GM18868 (cell line): ENCODE results near the gene ZIC4.

Experiments
- ATAC-seq: cut with Tn5 transposase; IDR thresholded peaks from one replicate; pipeline ENCODE4 v1.9.1; 2021; ENCODE audit warnings: mild to moderate bottlenecking, moderate library complexity; ENCODE audit not compliant: unreplicated experiment

Gene ZIC4

DNA sequence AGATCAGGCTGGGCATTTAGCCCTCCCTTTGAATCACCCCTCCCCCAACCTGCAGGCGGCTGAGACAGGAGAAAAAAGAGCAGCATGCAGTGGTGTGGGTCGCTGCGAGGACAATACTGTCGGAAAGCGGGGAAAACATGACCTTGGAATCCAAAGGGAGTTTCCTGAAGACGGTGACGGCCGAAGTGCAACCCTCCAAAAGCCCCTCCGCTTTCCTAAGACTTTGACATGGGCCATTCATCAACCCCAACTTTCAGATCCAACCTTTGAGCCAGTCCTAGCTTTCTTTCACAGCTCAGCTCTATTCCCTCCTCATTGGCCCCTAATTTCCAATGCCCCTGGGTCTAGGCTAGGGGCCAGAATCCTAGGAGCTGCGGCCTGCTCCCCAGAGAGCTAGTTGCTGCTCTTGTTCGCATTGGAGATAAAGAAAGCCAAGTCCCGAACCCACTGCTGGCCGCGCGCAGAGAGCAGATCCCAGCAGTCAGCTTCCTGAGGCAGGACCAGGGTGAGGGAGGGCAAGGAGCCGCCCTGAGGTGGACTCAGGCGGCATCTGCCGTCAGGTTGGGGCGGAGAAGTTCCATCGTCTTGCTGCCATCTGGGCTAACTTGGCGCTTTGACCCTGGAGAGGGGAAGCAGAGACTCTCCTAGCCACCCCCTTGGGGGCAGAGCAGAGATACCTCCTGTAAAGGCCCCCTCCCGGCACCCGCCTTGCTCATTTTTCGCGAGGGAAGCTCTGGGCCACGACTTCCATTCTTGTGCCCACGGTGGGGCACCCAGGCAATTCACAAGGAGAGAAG, 914 bp downstream of the ZIC4 start:
- ATAC-seq, result no peak

DNA sequence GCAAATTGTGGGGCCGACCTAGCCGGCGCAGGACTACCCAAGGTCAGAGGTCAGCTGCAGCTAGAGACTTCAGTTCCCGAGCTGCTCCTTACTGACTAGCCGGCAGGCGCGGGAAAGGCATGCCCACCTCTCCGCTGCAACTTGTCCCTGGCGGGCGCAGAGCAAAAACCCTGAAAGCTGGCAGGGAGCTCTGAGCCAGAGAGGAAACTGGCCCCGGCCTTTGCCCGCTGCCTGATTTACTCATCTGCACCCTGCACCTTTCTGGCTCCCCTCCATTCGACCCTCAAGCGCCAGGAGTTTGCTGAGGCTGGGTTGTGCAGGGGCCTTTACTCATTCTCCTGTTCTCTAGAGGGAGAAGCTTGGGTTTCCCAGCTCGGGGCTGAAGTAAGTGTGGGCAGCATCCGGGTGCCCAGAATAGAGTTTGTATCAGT, 1.5 kb downstream of the ZIC4 start:
- ATAC-seq, result no peak

GRCh38 chr3:147404000-147404799, 2.1 kb downstream of the ZIC4 start:
- no peak for ATAC-seq

DNA sequence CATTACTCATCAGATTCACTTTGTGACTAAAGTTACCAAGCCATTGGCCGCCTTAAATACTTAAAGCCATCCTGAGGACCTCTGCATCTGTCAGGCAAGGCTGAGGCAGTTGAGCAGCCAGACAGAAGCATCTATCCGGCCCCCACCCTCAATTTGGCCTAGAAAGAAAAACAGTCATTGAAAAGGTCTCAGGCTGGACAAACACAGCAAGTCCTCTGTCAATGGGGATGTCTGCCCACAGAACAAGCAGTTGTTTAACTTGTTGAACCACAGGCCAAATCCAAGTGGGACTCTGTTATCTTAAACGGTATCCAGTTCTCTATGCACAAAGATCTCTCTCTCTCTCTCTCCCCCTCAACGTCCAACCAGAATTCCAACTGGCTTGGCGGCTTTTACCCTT, 2.8 kb downstream of the ZIC4 start:
- ATAC-seq, result no peak

- ATAC-seq, result no peak
Observed at GRCh38 chr3:147402159-147402558, 4.2 kb downstream of the ZIC4 start.

- ATAC-seq, result no peak
Observed at GRCh38 chr3:147401421-147401820, 4.9 kb downstream of the ZIC4 start.

- no peak for ATAC-seq
Observed at GRCh38 chr3:147400999-147401398, 5.3 kb downstream of the ZIC4 start.

GRCh38 chr3:147400111-147400510, 6.2 kb downstream of the ZIC4 start:
- no peak for ATAC-seq

DNA sequence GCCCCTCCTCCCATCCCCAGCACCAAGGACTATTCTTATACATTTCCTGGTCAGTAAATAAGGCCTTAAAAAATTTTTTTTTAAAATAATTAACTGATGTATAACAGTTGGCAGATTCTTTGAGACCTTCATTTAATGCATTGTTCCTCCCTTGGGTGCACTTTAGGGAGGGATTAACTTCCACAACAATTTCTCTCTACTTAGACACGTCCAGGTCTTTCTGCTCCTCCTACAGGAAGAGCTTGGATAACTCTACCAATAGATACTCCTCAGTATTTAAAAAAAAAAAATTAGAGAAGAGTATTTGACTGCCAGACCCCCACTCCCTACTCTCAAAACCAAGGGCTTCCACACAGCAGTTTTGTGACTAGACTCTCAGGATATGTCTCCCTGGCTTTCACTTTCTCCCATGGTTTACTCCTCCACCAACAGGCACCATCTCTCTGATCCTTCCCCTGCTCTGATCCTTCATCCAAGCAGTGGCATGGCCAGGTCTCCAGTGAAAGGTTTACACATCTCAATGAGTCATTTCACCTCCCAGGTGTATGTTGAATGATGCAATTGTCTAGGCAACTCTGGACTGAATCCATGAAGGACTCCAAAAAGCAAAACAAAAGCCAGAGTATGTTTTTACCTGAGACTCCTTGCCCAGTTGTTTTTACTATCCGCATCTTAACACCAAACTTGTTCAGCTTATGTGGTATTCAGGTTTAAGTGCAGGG, 7.4 kb downstream of the ZIC4 start:
- no peak for ATAC-seq

DNA sequence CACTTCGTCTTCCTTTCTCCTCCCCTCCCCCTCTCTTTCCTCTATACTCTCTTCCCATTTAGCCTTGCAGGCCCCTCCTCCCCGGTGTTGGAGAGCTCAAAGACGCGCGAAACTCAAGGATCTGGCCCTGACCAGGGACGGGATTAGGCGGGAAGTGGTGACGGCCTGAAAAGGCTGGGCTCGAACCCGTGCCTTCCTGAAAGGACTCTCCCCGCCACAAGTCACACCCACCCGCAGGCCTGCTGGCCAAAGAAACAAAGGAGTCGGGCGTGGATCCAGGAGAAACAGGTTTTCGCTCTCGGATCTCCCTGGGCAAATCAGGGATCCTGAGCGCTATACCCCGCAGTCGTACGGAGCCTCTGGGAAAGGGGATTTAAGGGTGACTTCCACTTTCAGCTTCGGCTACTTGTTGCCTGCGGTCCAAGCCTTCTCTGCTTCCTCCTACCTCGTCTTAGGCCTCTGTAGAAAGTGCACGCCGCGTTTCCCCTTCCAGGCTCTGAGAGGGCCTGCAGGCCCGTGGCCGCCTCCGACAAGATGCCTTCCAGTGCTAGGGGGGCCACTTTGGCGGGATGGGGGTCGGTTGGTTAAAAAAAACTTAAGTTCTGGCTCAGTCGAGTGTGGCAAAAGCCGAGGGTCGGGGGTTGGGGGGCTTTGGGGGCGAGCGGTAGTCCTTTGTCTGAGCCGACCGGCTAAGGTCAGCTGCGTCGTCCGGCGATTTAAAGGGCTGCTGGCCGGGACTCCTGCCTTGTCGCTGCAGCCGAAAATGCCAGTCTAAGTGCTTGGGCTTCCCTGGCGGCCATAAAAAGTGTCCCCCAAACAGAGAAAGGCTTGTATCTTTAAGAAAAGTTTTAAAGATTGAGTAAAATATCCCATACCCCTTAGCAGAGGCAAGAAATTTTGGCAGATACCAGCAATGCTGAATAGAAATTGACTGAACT, 8.2 kb downstream of the ZIC4 start:
- no peak for ATAC-seq

GRCh38 chr3:147397155-147397874, 9.0 kb downstream of the ZIC4 start:
- no peak for ATAC-seq

- no peak for ATAC-seq
Observed at GRCh38 chr3:147396712-147397046, 9.7 kb downstream of the ZIC4 start.

- ATAC-seq, result no peak
Observed at GRCh38 chr3:147395899-147396711, 10.2 kb downstream of the ZIC4 start.

DNA sequence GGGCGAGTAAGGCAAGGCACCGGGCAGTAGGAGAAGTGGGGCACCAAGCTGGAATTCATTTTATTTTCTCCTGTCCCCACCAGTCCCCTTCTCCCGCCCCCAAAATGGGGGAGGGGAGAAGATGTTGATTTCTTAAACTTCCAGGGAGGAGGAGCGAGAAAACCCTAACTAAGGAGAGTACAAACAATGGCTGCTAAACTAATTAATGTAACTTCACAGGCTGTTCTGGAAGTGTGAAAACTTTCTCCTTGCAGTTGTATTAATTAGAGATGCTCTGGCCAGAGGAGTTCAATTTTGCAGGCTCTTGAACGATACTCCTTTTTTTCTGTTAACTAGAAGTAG, 11.5 kb downstream of the ZIC4 start:
- ATAC-seq, result no peak

GRCh38 chr3:147393943-147394883, 12.1 kb downstream of the ZIC4 start:
- no peak for ATAC-seq

- no peak for ATAC-seq
Observed at GRCh38 chr3:147393261-147393942, 12.9 kb downstream of the ZIC4 start.

DNA sequence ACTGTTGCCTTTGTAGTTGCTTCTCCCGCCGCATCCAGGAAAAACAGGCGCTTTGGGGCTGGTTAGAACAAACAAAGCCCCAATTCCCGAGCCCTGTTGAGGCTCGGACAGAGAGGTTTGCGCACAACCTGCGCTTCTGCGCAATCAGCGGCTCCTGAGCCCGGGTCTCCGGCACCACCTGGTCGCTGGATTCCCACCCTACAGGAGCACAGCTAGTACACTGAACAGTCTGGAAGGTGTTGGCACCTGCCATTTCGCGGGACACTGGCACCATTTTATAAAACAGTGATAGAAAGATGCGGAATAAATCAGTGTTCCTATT, 13.8 kb downstream of the ZIC4 start:
- no peak for ATAC-seq
